HG03066 (cell line): ENCODE results near the gene PAPPA2.
"Not testable (repeated sequence)": the region's sequence is repeated elsewhere in the genome, so short reads cannot be mapped to it uniquely, and the experiment has no call there.

ENCODE experiments used
- ATAC-seq: cut with Tn5 transposase; IDR thresholded peaks from one replicate; pipeline ENCODE4 v1.9.1; 2021; ENCODE audit warnings: low read depth; ENCODE audit not compliant: unreplicated experiment

Gene PAPPA2

DNA sequence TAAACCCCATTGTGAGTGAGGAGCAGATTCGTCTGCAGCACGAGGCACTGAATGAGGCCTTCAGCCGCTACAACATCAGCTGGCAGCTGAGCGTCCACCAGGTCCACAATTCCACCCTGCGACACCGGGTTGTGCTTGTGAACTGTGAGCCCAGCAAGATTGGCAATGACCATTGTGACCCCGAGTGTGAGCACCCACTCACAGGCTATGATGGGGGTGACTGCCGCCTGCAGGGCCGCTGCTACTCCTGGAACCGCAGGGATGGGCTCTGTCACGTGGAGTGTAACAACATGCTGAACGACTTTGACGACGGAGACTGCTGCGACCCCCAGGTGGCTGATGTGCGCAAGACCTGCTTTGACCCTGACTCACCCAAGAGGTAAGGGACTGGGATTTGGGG is 132.2 kb downstream of the PAPPA2 start:
- no peak for ATAC-seq

DNA sequence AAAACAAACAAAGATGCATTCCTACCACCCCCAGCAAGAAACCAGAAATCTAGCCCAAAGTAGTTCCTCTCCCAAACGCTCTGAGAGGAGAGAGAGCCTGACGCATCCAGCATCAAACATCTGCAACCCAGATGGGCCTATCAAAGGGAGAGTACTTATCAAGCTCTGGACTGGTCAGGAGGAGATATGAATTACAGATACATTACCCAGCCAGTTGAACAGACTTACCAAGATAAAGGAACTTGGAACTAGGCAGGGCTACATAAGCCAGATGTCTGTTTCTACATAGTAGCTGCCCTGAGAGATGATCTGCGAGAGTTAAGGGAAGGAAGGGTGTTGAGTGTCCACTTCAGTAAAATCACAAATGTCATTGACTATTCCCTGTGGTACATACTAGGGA is 138.4 kb downstream of the PAPPA2 start:
- ATAC-seq, result no peak

DNA sequence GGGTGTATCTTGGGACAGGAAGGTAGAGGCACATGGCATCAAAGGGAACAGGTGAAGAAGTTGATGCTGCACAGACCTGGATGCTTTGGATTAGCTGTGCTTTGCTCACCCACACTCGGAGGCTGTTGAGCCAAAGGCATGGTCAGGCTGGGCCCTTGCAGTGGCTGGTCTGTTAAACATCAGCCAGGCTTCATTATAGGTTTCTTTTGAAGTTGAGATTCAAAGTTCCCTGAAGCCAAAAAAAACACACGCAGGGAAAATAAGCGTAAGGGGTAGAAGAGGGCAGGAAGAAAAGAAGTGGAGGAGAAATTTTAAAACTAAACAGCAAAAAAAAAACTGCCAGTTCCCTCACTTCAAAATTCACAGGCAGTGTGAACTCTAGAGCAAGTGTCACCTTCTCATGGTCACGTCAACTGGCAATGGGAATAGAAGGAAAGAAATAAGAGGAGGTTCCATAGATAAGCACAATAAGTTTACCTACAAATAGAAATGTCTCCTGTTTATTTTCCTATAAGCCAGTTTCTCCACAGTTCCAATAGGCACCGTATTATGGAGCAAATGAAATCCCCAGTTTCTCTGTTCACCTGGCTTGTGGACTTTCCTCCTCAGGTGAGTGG is 139.5 kb downstream of the PAPPA2 start:
- no peak for ATAC-seq

DNA sequence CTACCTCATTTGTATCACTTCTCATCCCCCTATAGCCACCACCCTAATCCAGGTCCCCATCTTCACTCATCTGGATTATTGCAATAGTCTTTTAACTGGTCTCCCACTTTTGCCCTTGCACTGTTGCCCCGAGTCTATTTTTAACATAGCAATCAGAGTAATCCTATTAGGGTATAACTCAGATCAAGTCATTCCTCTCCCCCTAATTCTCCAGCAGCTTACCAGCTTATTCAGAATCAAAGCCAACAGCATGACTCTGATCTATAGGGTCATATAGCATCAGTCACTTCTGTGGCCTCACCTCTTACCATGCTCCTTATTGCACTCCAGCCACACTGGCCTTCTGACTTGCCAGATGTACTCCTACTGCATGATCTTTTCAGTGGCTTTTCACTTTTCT is 140.7 kb downstream of the PAPPA2 start:
- no peak for ATAC-seq

DNA sequence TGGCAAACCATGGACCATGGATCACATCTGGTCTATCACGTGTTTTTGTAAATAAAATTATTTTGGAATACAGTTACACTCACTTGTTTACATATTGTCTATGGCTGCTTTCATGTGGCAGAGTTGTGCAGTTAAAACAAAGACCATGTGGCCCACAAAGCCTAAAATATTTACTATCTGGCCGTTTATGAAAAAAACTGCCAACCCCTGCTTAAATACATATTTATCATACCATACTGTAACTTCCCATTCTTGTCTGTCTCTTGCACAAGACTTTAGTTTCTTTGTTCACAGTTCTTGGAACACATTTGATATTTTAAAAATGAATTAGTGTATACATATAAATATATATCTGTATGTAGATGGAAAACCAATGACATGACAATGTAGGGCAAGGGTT is 141.5 kb downstream of the PAPPA2 start:
- no peak for ATAC-seq

DNA sequence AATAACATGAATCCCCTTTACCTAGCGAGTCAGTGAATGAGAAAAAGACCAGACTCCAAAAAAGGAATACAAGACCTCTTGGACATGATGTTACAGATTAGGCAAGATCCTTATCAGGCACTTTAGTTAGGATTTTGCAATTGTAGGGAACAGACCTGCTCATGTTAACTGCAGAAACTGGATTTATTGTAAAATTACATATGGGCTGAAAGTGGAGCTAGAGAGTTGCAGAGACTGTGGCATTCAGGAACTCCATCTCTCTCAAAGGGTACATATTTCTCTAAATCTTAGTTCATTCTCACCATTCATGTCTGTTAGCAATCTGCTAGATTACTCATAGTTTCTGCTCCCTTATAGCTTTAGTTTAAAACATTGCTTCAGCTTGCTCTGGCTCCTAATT is 142.2 kb downstream of the PAPPA2 start:
- ATAC-seq, result no peak

DNA sequence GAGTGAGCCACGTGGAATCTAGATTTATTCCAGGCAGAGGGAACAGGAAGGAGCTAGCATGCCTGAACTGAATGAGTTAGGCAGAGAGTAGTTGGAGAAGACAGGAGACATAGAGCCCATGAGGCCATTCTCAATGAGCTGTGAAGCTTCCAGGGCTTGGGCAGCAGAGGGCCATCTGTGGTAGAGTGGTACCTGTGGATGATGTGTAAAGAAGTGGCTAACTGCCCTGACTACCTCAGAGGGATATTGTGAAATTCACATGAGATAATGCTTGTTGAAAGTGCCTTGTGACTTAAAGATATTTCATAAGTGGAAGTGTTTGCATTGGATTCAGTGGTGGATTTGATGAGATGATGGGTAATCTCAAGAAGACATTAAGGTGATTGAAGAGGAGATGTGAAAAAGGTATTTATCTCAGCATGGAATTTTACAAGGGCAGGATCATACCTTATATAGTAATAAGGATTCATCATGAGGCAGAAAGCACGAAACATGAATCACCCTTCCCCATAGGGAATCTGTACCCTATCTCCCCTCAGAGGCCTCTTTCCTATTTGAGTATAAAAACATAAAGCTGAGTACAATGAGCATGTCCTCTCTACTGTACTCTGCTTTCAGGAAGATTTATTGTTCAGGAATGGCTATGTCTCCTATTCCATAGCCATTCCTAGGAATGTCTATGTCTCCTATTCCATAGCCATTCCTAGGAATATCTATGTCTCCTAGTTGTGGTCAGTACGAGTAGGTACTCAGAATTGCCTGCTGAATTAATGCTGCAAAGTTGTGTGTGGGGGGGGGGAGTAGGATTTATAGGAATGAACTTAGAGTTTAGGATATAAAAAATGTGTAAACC is 146.8 kb downstream of the PAPPA2 start:
- no peak for ATAC-seq

DNA sequence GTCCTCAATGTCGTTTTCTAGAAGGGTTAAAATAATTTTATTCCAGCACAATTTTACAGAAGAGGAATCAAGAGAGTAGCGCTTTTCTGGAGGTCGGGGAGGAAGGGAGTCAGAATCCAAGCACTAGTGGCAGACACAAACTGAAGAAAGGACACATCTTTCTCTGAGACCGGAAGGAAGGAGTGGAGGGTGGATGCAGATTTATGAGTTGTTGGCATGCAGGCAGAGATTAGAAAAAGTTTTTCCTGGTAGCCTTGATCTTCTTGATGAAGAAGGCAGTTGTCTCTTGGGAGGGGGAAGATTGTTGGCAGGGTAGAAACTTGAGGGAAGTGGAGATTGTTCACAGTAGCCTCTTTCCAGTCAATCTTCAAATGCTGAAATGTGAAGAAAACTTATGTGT is 149.8 kb downstream of the PAPPA2 start:
- no peak for ATAC-seq

DNA sequence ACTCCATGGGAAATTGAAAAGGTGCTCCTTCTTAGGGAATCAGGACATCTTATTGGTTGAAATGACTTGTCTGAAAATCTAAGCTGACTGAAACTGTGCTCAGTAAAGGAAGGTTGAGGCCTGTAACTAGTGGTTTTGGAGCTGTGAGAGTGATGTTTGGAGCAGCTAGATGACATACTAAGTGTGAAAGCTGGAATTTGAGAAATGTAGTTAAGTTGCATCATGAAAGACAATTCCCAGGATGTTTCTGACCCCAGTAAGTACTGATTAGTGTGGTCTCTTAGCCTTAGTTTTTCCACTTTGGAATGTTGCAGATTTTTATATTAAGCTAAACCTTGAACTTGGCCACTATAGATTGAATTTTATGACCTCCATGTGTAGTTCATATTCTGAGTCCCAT is 154.9 kb downstream of the PAPPA2 start:
- ATAC-seq, result no peak

DNA sequence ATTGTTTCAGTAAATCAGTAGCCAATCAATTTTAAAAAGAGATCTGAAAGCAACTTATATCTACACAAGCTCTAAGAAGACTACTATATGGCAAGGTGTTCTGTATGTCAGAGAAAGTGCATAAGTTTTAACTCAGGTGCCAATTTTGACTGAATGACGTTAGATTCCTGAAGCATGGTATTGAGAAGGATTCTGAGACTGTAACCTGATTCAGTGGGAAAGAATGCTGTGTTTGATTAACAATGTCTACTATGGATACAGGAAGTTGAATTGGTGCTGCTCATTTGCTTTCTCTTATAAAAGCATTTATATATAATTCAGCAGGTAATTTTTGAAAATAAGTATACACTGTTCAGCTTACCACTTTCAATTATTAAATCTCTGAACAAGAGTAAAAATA is 156.3 kb downstream of the PAPPA2 start:
- no peak for ATAC-seq

DNA sequence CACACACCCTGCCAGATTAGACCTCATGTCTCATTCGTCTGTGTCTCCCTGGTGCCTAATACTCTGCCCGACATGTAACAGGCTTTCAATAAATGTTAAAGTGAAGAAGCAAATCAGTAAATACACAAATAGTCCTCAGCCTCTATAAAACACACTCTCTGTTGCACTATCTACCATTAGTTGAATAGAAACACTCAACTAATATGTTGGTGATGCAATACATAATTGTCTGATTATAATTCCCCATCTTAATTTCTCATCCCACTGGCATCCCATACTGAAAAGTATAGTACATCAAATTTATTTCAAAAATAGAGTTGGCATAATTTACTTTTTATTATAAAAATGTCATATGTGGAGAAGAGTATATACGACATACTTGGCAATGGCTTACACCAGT is 162.4 kb downstream of the PAPPA2 start:
- ATAC-seq, result no peak

DNA sequence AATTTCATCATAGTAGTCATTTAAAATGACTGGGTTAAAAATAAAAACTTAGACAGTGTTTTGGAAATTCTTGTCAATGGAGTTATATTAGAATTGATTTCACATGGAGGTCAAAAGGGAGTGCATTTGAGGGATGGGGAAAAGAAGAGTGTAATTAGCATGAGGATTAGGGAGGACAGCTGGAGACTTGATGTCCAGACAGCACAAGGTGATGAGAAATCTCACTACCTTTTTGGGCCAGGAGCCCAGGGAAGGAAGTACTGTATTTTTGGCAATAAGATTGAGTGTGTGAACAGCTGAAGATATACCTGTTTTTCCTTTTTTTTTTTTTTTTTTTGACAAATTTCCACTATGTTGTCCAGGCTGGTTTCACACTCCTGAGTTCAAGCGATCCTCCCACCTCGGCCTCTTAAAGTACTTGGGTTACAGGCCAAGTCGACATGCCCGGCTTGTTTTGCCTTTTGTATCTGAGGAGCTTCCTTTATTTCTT is 163.6 kb downstream of the PAPPA2 start:
- no peak for ATAC-seq

DNA sequence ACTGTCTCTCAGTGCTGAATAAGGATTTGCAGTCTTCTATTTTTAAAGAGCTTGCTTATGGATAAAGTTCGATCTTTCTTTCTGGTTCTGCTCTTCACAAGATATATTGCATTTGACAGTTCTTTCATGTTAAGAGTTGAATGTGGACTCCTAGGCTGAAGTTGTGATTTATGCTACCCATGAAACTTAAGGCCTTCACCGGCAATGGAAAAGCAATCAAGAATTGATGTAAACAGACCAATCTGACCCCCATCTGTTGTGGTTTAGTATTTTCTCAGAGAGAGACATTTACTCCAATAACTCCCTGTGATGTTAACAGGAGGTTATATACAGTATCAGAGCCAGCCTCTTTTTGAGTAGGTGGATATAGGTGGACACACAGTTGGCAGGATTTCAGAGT is 165.8 kb downstream of the PAPPA2 start:
- no peak for ATAC-seq

DNA sequence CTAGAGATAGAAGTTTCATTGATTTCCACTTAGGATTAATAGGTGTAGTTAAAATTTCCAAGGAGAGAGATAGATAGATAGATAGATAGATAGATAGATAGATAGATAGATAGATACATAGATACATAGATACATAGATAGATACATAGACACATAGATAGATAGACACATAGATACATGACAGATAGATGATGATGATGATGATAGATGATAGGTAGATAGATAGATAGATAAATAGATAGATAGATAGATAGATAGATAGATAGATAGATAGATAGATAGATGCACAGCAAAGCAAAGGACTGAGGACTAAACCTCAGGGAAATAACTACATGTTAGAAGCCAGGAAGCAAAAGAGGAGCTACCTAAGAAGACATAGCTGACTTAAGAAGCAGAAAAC is 171.8 kb downstream of the PAPPA2 start:
- not testable (repeated sequence) for ATAC-seq

DNA sequence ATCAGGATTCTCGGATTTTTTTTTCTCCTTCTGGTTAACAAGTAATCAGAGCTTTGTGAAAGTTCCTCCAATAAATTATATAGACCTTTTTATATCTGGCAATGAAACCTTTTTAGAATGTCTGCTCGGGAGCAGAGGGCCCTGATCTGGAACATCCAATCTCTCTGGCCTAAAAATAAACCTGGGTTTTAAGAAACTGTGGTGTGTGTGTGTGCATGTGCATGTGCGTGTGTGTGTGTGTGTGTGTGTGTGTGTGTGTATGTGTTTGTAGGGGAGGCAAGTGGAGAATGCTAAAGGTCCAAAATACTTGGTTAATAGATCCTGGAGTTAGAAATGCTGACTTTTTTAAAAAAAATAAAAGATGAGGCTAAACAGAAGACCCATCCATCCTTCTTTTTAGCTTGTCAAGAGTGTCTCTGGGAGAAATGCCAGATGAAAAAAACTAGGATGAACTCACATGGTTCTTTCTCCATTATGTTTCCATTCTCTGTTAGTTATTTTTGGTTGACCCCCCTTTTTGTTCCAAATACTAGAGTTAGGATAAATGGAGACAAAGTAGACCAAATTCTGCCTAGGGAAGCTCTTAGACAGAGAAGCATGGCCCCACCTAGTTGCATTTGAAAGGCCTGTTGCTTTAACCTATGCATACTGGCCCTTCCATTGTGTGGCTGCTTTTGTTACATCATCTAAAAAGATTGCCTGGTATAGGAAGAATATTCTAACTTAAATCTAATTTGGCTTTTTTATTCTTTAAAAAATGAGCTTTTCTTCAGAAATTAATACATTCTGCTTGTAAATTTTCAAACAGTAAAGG is 175.9 kb downstream of the PAPPA2 start:
- no peak for ATAC-seq

DNA sequence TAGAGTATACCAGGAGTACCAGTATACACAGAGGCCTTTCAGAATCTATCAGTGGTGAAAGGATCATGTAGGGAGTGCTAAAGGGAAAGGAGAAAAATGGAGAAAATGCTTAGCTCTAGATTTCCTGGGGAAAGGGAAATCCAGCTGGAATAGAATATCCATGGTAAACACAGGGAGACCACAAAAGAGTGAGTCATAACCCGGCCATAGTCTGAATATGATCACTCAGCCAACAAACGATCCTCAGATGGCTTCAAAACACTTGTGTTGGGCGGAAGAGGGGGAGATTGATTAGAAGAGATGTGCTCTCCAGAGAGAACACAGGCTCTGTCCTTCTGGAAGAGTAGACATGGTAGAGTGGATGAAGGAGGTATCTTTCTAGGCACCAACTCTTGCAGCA is 180.6 kb downstream of the PAPPA2 start:
- no peak for ATAC-seq

DNA sequence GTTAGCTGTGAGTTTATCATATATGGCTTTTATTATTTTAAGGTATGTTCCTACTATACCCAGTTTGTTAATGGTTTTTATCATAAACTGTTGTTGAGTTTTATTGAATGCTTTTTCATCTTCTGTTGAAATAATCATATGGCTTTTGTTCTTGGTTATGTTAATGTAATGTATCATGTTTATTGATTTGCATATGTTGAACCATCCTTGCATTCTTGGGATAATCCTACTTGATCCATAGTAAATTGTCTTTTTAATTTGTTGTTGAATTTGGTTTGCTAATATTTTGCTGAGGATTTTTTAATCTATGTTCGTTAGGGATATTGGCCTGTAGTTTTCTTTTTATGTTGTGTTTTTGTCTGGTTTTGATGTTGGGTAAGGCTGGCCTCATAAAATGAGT is 185.6 kb downstream of the PAPPA2 start:
- no peak for ATAC-seq

DNA sequence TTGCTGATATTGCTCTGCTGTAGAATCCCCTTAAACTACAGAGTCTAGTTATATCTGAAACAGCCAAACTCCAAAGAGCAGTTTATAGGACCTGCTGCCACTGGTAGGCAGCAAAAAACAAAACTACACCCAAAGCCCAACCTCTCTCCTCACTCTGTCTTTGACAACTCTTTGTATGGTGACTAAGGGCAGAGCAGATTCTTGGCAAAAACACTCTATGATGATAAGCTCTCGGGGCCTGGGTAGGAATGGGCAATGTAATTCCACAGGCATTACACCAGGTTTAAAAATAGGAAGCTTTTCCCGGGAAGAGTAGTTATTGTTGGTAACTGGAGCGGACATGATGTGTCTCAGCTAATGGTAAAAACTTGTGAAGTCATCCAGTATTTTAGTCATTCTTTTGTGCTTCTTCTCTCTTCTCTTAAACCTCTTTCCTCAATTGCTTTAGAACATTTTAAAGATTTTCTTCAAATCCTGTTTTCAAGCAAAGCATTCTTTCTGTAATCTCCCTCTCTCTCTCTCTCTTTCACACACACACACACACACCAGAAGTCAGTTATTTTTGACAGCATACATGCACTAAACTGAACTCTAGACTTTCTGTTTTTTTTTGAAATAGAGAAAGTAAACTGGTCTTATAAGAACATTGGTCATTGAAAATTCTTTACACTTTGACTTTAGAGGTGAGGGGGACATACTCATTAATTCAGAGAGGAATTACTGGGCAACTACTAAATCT is 193.5 kb downstream of the PAPPA2 start:
- no peak for ATAC-seq

DNA sequence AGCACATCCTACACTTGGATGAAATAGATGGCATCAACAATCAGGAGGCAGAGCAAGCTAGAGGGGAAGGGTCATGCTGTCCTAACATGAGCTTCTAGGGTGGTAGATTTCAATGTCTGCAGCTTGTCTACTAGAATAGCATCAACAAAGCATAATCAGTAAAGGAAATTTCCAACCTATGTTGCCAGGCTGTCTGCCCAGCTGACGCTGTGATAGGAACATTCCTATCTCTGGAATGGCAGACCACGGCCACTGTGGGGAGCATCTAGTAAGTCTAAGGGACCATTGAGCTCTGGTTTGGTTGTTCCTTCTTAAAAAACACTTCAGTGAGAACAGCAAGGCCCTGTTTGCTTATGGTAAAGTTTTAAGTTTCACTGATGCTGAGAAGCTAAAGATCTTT is 206.8 kb downstream of the PAPPA2 start:
- ATAC-seq, result no peak

DNA sequence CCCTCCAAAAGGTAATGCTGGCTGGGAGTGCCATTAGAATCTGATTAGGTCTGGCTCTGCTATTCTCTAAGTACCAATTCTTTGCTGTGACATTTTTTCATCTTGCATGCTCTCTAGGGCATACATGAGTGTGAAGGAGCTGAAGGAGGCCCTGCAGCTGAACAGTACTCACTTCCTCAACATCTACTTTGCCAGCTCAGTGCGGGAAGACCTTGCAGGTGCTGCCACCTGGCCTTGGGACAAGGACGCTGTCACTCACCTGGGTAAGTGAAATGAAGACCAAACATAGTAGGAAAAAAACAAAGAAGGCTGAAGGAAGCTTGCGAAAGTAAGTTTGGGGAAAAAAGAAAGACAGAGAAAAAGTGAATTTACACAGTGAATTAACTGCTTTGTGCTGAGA is 207.9 kb downstream of the PAPPA2 start:
- no peak for ATAC-seq
